UCSD-AML1 (cell line): ENCODE data around the gene ODAPH.
"Not testable (repeated sequence)": the region's sequence is repeated elsewhere in the genome, so short reads cannot be mapped to it uniquely, and the experiment has no call there.

Experiments
- DNase-seq: peaks from one replicate; lab custom pipeline; 2025; ENCODE audit not compliant: unreplicated experiment; lab: John Stamatoyannopoulos, UW

Gene ODAPH

GRCh38 chr4:75544220-75544619 lies 11.6 kb upstream of the ODAPH start:
- DNase-seq, result not testable (repeated sequence)

DNA sequence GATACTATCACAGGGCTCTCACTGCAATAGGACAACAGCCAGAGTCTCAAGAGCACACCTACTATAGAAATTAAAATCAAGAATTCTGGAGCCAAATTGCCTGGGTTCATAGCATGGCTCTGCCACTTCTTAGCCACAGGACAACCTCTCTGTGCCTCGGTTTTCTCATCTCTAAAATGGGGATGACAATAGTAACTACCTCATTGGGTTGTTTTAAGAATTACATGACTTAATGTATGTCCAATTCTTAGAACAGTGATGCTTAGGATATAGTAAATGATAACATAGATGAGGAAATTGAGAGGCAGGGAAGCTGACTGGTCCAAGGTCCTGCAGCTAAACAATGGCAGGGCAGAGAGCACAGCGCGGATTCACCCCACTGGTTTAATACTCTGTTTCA lies 11.0 kb upstream of the ODAPH start:
- no peak for DNase-seq

- DNase-seq, result no peak
Measured at GRCh38 chr4:75545526-75545925, 10.3 kb upstream of the ODAPH start.

- DNase-seq, result peak; percentile 12
Measured at GRCh38 chr4:75547647-75548387, 8.0 kb upstream of the ODAPH start.

DNA sequence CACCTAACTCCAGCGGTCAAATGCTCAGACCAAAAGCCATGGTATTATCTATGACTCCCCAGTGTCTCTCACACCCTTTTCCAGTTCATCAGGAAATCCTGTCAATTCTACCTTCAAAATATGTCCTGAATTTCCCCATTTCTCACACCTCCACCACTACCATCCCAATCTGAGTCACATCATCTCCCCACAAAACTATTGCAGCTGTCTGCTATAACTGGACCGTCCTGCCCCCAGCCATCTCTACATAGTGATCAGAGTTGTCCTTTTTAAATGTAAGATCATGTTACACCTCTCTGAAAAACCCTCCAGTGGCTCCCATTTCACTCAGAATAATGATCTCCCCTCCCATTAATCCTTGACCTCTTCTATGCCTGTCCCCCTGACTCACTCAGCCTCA lies 6.8 kb upstream of the ODAPH start:
- no peak for DNase-seq

DNA sequence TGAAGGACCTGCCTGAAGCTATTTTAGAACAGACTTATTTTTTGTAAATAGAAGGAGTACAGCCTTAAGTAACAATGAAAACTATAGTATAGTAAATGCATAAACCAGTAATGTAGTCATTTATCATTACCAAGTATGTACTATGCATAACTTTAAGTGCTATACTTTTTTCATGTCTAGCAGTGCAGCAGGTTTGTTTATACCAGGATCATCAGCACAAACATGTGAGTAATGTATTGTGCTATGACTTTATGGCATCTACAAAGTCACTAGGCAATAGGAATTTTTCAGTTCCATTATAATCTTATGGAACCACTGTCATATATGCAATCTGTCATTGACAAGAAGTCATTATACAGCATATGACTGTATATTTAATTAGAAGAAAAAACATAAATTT lies 3.4 kb upstream of the ODAPH start:
- no peak for DNase-seq

- DNase-seq, result no peak
Measured at GRCh38 chr4:75557696-75558095, 1.8 kb downstream of the ODAPH start.

DNA sequence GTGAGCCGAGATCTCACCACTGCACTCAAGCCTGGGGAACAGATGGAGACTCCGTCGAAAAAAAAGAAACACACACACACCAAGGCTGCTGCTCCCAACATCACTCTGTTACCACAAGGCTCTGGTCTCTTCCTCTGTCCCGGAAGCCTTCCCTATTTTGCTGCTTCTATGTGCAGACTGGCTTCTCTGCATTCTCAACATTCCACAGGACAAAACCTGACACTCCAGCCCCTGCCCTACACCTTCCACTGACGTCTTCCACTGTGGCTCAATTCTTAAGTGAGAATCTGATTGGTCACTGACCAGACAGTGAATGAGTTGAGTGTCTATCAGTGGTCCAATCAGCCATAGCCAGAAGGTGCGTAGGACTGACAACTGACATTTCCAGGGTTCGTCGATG lies 5.9 kb downstream of the ODAPH start:
- DNase-seq, result no peak

DNA sequence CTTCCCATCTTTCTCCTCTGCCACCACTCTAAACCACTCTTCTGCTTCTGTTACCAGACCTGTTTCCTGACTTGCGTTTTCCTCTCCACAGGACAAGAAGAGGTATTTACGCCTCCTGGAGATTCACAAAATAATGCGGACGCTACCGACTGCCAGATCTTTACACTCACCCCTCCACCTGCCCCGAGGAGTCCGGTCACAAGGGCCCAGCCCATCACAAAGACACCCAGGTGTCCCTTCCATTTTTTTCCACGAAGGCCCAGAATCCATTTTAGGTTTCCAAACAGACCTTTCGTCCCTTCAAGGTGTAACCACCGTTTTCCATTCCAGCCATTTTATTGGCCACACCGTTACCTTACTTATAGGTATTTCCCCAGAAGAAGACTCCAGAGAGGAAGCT lies 8.2 kb downstream of the ODAPH start:
- DNase-seq, result no peak

DNA sequence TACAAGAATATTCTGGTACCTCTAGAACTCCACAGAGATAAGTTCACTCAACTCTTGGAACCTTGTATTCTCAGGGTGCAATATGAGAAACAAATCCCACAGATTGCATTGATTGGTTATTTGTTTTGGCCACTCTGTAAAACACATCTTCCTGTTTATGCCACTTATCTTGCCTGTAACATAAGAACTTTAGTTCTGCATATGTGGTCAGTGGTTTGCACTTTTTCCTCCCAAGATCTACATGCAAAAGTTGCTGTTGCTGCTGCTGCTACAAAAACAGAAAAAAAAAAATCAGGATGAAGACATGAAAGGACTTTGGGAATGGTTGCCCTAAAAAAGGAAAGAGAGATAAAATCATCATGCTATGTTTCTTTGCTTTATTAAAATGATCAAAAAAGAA lies 9.6 kb downstream of the ODAPH start:
- DNase-seq, result no peak

- no peak for DNase-seq
Measured at GRCh38 chr4:75566911-75567310, 11.0 kb downstream of the ODAPH start.

GRCh38 chr4:75567725-75568124 lies 11.9 kb downstream of the ODAPH start:
- DNase-seq, result no peak

- no peak for DNase-seq
Measured at GRCh38 chr4:75584067-75584466, 28.2 kb downstream of the ODAPH start.

- DNase-seq, result no peak
Measured at GRCh38 chr4:75593393-75593792, 37.5 kb downstream of the ODAPH start.

DNA sequence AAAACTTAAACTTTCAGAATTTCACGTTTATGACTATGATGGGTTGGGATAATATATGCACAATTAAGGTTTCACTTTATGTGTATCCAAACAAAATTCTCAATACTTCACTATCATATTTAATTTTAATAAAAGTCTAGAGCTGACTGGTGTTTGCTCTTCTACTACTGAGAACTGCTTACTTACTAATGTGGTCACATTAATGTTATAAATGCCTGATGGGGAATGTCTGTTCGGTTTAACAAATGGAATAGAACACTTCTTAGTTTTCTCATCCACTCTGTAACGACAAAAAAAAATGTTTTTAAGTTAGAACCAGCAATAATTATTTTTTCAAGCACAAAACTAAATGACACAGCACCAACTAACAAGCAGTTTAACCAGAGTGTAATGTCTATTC lies 40.2 kb downstream of the ODAPH start:
- DNase-seq, result no peak

DNA sequence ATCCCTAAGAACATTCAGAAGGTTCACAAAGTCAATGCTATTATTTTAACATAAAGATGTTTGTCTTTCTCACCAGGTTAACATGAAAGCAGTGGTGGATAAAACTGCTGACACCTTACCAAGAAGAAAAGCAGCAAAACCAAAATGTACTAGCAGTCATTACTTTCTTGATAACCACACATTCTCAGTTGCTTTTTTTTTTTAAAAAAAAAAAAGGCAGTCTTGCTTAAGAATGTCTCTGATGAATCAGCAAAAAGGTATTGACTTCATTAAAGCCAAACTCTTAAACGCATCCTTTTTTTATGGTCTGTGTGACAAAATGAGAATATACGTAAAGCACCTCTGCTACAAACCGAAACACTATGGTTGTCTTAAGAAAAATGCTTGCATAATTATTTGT lies 42.5 kb downstream of the ODAPH start:
- no peak for DNase-seq

DNA sequence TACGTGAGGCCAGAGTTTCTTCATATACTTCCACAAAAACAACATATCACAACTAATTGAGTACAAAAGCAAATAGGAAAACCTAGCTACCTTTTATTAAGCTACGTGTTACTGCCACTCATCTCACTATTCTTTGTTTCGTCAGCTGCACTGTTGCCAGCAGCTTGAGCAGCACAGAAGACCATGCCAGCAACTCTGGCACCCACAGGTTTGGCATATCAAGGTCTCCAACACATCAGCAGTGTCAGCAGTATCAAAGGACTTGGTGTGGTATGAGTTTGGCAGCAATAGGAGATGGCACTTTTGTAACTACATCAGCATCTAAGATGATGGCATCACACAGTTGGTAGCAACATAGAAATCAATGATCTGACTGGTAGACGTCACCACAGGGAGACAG lies 43.8 kb downstream of the ODAPH start:
- DNase-seq, result no peak

- DNase-seq, result no peak
Measured at GRCh38 chr4:75605928-75606327, 50.1 kb downstream of the ODAPH start.

- no peak for DNase-seq
Measured at GRCh38 chr4:75612306-75612705, 56.4 kb downstream of the ODAPH start.
